Gastrocnemius medialis (tissue), 4 donors: ENCODE measurements around the gene ADGRL3. TPM values are rescaled to one million over a fixed set of nuclear protein-coding genes. Genes with fewer than 3 reads are reported as not detected.

Source experiments
- ATAC-seq, 2 donors: fragments of 150-250 bp; one replicate each; pipeline ENCODE4 v1.9.1; 2016
- DNase-seq, 2 donors: peaks; one replicate each; pipeline ENCODE4 v3.0.0-alpha.2; 2019
- H3K27ac ChIP-seq, 4 donors: fragments of 200-600 bp; sonication (generic); 1 replicate in 1 of 4; 2 replicates in 3 of 4; pipeline ENCODE4 v1.5.1; 2016 to 2018; ENCODE audit warnings: mild to moderate bottlenecking in 2 of 4, moderate library complexity in 1 of 4
- H3K27me3 ChIP-seq, 3 donors: fragments of 200-600 bp; sonication (generic) in 2 of 3; 1 replicate in 1 of 3; 2 replicates in 2 of 3; pipeline versions ENCODE4 v1.5.1 to v1.6.0; 2016 to 2019; ENCODE audit warnings: mild to moderate bottlenecking in 1 of 3, moderate library complexity in 1 of 3
- H3K36me3 ChIP-seq, 2 donors: fragments of 200-600 bp; sonication (generic) in 1 of 2; one replicate each; pipeline ENCODE4 v1.5.1; 2017 to 2018
- H3K4me1 ChIP-seq, 2 donors: fragments of 200-600 bp; sonication (generic) in 1 of 2; one replicate each; pipeline ENCODE4 v1.5.1; 2016 to 2017; ENCODE audit warnings: mild to moderate bottlenecking in 2 of 2
- H3K4me3 ChIP-seq, 4 donors: fragments of 200-600 bp; sonication (generic) in 3 of 4; 1 replicate in 1 of 4; 2 replicates in 3 of 4; pipeline ENCODE4 v1.5.1; 2016 to 2019; ENCODE audit warnings: mild to moderate bottlenecking in 2 of 4
- H3K9me3 ChIP-seq, 3 donors: fragments of 200-600 bp; sonication (generic) in 2 of 3; 1 replicate in 1 of 3; 2 replicates in 2 of 3; pipeline ENCODE4 v1.5.1; 2016 to 2019
- POLR2A ChIP-seq, 2 donors: fragments of 450-650 bp; IDR thresholded peaks; one replicate each; pipeline ENCODE4 v1.6.1; 2017; ENCODE audit warnings: antibody characterized with exemption in 2 of 2, mild to moderate bottlenecking in 2 of 2, moderate library complexity in 2 of 2
- in situ Hi-C, 4 donors: fragments of 200-750 bp; cut with MboI; loops; one replicate each; pipeline versions ENCODE4 v1.15.0 to v1.8.0; 2017; ENCODE audit warnings: low sequenced_read_pairs in 4 of 4
- intact Hi-C: fragments of 100-400 bp; cut with DNase I; formaldehyde crosslinking; loops from one replicate; pipeline ENCODE4 v1.15.1; 2023; ENCODE audit warnings: low total_unique reads
- total RNA-seq, 4 donors: library from RNA; depleted of rRNA; stranded (reverse); fragments of >200 nt; gene quantifications; one replicate each; pipeline versions ENCODE4 v1.1.0 to v1.2.3, GENCODE V29; 2016
- TF ChIP-seq, protein P1 (sequence below), 5 experiments: fragments of 450-650 bp in 3 of 5; fragments of 200-600 bp in 2 of 5; sonication (generic) in 2 of 5; IDR thresholded peaks in 4 of 5; conservative IDR thresholded peaks in 1 of 5; 1 replicate in 4 of 5; 2 replicates in 1 of 5; pipeline ENCODE4 v1.5.1; 2016 to 2019; ENCODE audit warnings: antibody characterized with exemption in 5 of 5, mild to moderate bottlenecking in 3 of 5, moderate library complexity in 3 of 5

ADGRL3 gene
- total RNA-seq, 4 donors from 2014 or later = 0.69 to 2.2 (median 1.1) TPM

DNA sequence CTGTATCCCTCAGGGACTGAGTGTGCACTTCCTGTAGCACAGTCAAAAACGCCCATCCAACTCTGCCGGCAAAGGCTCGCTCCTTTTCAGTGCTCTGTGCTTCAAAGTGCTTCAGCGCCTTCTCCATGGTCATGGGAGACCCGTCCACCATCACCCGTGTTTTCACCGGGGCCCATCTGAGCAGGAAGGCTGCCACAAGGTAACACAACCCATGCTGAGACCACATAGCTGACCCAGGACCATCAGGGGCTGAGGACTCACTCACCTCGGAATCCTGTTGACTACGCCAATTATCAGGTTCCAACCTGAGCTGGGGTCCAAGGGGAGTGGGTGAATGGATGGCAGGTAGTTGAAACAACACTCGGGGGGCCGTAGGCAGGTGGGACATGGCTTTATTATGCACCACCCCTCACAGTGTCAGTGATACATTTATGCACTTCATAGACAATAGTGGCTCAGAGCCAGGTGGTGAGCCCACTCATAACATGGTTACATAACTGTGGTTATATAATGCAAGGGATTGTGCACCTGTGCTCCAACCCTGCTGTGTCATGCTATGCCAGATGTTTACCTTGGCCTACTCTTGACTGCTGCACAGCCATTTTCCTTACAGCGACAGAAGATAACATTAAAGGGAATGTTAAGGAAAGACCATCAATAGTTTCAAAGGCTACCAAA is 227.8 kb downstream of the ADGRL3 start:
- DNase-seq = no peak
- in situ Hi-C loops = no loop called here
- ATAC-seq = no peak
- no peaks in the 10 kb centered on the region for H3K9me3 ChIP-seq
- TF ChIP-seq POLR2A (IDR thresholded peaks at IDR 0.05) = no peak
- H3K36me3 ChIP-seq = no peaks in the 10 kb centered on the region
- H3K4me3 ChIP-seq = no peak overlapping the region
- intact Hi-C loops = no loop called here
- no peaks in the 10 kb centered on the region for H3K27me3 ChIP-seq
- H3K27ac ChIP-seq = no peak overlapping the region
- no peaks in the 10 kb centered on the region for H3K4me1 ChIP-seq

DNA sequence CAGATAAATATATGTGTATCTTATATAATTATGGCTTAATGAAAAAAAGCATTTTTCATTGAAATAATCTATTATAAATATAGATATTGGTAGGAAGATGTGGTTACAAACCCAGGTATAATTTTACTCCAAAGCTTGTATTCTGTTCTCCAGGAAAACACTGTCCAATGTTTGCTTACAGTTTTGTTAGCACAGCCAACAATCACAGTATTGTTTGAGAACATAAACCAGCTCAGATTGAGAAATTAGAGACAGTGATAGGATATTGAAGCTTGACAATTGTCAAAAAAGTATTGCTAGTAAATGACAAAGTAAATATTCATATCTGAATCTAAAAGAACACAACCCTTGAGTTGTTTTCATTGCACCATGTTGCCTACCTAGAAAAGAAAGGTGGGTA is 228.8 kb downstream of the ADGRL3 start:
- no peaks in the 10 kb centered on the region for H3K9me3 ChIP-seq

DNA sequence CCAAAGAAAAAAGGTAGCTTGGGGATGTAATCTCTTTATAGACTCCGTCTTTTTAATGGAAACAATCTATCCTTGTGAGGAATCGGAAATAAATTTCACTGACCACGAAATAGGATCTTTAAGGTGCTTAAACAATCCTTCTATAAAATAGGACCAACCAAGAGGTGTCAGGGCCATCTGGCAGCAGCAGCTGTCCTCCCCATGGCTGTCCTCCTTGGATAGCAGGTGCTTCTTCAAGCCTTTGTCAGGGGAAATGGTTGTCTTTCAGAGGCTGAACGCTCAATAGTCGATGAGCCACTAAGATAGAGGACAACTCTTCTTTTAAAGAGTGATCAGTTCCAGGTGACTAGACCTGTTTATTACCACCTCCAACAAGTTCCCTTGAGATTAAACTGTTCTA is 231.0 kb downstream of the ADGRL3 start:
- intact Hi-C loops = no loop called here
- Histone ChIP-seq H3K9me3 (no peaks in the 10 kb centered on the region), H3K27ac (no peak overlapping the region), H3K4me3 (no peak overlapping the region), H3K27me3 (no peaks in the 10 kb centered on the region), H3K4me1 (no peaks in the 10 kb centered on the region), H3K36me3 (no peaks in the 10 kb centered on the region)
- ATAC-seq (no peak), DNase-seq (no peak)
- no peak for TF ChIP-seq POLR2A (IDR thresholded peaks at IDR 0.05)
- TF ChIP-seq, protein P1, sequence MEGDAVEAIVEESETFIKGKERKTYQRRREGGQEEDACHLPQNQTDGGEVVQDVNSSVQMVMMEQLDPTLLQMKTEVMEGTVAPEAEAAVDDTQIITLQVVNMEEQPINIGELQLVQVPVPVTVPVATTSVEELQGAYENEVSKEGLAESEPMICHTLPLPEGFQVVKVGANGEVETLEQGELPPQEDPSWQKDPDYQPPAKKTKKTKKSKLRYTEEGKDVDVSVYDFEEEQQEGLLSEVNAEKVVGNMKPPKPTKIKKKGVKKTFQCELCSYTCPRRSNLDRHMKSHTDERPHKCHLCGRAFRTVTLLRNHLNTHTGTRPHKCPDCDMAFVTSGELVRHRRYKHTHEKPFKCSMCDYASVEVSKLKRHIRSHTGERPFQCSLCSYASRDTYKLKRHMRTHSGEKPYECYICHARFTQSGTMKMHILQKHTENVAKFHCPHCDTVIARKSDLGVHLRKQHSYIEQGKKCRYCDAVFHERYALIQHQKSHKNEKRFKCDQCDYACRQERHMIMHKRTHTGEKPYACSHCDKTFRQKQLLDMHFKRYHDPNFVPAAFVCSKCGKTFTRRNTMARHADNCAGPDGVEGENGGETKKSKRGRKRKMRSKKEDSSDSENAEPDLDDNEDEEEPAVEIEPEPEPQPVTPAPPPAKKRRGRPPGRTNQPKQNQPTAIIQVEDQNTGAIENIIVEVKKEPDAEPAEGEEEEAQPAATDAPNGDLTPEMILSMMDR (IDR thresholded peaks at IDR 0.05 in 4 of 5, conservative IDR thresholded peaks at IDR 0.05 in 1 of 5) = no peak
- in situ Hi-C loops = no loop called here

More for the DNA sequence above, 228.8 kb downstream of the ADGRL3 start:
- no peak for ATAC-seq
- no peak overlapping the region for H3K27ac ChIP-seq
- intact Hi-C loops = no loop called here
- H3K36me3 ChIP-seq = no peaks in the 10 kb centered on the region
- H3K4me1 ChIP-seq = no peaks in the 10 kb centered on the region
- TF ChIP-seq, protein P1 (IDR thresholded peaks at IDR 0.05 in 4 of 5, conservative IDR thresholded peaks at IDR 0.05 in 1 of 5) = no peak
- TF ChIP-seq POLR2A (IDR thresholded peaks at IDR 0.05) = no peak
- no peaks in the 10 kb centered on the region for H3K27me3 ChIP-seq
- in situ Hi-C loops = no loop called here
- H3K4me3 ChIP-seq = no peak overlapping the region
- DNase-seq = no peak

DNA sequence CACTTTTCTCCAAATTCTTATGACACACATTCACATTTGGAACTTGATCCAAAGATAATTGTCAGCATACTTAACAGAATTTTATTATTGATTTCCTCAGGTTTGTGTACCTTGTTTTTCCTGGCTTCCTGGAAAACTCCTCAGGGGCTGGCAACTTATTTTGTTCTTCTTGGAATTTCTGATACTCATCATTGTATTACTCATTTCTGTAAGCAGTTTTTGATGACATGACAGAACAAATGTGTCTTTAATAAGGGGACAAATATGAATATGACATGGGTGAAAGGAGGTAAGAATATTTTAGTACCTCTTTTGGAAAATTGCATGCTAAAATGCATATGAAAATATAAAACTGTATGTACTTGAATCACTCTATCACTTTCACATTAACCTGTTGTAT is 237.8 kb downstream of the ADGRL3 start:
- Histone ChIP-seq H3K27me3 (no peaks in the 10 kb centered on the region), H3K9me3 (no peaks in the 10 kb centered on the region), H3K4me3 (no peak overlapping the region), H3K36me3 (no peaks in the 10 kb centered on the region), H3K4me1 (no peaks in the 10 kb centered on the region), H3K27ac (no peak overlapping the region)
- intact Hi-C loops = no loop called here
- no peak for DNase-seq
- no peak for TF ChIP-seq POLR2A (IDR thresholded peaks at IDR 0.05)
- TF ChIP-seq, protein P1 (IDR thresholded peaks at IDR 0.05 in 4 of 5, conservative IDR thresholded peaks at IDR 0.05 in 1 of 5) = no peak
- in situ Hi-C loops = no loop called here
- no peak for ATAC-seq

DNA sequence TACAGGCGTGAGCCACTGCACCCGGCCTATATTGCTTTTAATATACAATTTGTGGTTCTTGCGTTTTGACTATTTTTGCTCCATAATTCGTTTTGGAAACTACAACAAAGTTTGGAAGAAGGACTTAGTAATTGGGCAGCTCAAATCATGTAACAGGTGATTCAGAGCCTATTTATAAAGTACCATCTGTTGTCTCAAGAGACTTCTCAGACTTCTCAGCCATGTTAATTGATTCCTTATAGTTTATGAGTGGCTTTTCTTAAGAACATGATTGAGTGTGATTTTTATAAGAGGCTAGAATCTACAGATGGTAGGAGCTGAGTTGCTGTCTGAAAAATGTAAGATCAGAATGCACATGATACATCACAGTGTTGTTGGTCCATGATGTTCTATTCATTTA is 240.2 kb downstream of the ADGRL3 start:
- no peaks in the 10 kb centered on the region for H3K36me3 ChIP-seq
- H3K27ac ChIP-seq = no peak overlapping the region
- no peak overlapping the region for H3K4me3 ChIP-seq
- H3K4me1 ChIP-seq = no peaks in the 10 kb centered on the region
- in situ Hi-C loops = no loop called here
- intact Hi-C loops = no loop called here
- ATAC-seq (no peak), DNase-seq (no peak)
- TF ChIP-seq, protein P1 (IDR thresholded peaks at IDR 0.05 in 4 of 5, conservative IDR thresholded peaks at IDR 0.05 in 1 of 5) = no peak
- no peak for TF ChIP-seq POLR2A (IDR thresholded peaks at IDR 0.05)
- H3K27me3 ChIP-seq = no peaks in the 10 kb centered on the region
- no peaks in the 10 kb centered on the region for H3K9me3 ChIP-seq
